GM18508 (cell line): Measurements from ENCODE around the gene HDAC3.

Experiments
- ATAC-seq: cut with Tn5 transposase; IDR thresholded peaks from one replicate; pipeline ENCODE4 v1.9.1; 2021; ENCODE audit warnings: moderate number of reproducible peaks; ENCODE audit not compliant: insufficient read depth, unreplicated experiment

HDAC3 gene

DNA sequence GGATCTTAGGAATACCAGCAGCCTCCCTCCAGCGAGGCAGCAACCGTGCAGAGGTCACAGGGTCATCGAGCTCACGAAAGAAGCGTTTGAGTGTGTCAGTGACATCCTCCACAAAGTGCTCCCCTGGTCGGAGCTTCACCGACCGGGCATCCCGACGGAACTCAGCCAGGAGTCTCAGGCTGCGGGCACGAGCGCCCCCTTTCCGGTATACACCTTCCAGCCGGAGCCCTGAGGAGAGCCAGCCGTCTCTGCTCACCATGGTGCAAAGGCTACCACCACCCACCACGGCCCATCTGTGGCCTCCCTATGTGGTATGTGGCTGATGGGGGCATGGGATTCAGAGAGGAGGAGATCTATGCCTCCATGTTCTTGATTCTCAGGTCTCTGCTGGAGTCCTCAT, 25.4 kb upstream of the HDAC3 start:
- ATAC-seq: no peak

- peak; percentile 58 for ATAC-seq
Measured at GRCh38 chr5:141657937-141658545, 21.4 kb upstream of the HDAC3 start.

DNA sequence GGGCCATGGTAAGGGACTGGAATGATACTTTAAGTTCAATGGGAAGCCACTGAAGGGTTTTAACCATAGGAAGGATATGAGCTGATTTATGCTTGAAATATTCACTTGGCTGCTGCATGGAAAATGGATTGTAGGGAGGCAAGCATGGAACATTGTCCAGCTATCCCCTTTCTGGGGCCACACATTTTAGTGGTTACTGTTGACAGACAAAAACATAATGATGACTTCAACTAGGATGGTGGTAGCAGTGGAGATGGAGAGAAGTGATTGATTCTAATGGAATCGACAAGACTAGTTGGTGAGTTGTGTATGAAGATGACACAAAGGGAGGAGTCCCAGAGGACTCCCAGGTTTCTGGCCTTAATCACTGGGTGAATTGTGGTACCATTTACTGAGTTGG, 20.8 kb upstream of the HDAC3 start:
- ATAC-seq: no peak

DNA sequence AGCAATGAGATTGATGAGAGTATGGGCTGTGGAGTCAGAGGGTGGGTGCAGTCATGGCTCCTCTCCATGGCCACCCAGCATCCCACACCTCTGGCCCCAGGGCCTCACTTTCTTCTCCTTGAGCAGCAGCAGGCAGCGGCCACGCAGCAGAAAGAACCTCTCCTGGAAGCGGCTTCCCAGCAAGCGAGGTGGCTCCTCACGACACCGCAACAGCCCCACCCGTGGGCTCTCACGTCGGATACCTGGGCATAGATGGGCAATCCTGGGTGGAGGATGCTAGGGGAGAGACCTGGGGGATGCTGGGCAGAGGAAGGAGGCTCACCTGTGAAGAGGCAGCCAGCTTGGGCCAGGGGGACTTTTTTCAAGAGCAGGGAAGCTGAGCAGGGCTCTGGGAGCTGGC, 19.7 kb upstream of the HDAC3 start:
- no peak for ATAC-seq

DNA sequence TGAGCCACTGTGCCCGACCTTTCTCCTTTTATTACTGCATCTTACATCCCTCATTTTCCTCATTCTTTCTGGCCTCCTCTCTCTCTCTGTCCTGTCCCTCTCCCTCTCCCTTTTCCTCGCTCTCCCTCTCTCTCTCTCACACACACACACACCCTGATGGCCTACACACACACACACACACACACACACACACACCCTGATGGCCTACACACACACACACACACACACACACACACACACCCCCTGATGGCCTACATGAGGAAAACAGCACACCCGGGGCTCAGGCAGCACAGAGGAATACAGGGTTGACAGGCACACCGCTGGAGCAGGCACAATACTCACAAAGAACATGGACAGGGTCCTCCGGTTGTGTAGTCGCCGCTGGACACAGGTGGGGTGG, 18.4 kb upstream of the HDAC3 start:
- ATAC-seq: no peak

DNA sequence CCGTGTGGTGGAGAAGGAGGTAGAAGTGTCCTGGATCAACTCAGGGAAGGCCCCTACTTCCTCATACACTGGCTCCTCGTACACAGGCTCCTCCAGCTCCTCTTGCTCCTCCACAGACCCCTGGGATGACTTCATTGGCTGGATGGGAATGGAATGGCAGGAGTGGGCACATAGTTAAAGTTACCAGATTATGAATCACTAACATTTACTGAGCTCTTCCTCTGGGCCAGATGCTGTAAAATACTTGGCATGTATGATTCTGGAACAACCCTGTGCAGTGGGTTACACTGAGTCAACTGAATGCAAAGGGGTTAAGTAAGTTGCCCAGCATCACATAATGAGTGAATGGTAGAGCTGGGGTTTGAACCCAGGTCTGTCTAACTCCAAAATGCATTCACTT, 17.6 kb upstream of the HDAC3 start:
- no peak for ATAC-seq

- no peak for ATAC-seq
Measured at GRCh38 chr5:141651728-141652105, 15.1 kb upstream of the HDAC3 start.

- peak; percentile 74 for ATAC-seq
Measured at GRCh38 chr5:141650851-141651727, 14.4 kb upstream of the HDAC3 start, which contains the start of gene FCHSD1. TSS of gene FCHSD1 (minus strand) at chr5:141651418. CDS start at chr5:141651368, 50 bp downstream.

DNA sequence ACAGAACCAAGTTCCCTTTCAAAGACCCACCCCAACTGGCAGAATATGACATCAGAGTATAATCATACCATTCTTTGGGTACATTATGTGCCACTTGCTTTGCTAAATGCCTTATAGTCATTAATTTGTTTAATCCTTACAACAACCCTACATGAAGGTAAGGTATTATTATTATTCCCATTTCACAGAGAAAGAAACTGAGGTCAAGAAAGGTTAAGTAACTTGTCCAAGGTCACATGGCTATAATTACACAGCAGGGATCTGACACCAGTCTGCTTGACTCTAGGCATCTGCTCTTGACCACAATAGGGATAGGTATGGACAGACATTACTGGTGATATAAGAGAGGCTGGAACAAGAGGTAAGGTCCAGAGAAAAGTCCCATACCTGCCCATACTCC, 13.3 kb upstream of the HDAC3 start:
- no peak for ATAC-seq

GRCh38 chr5:141649056-141649688, 12.5 kb upstream of the HDAC3 start:
- ATAC-seq: no peak

GRCh38 chr5:141647851-141648250, 11.2 kb upstream of the HDAC3 start:
- ATAC-seq: no peak

DNA sequence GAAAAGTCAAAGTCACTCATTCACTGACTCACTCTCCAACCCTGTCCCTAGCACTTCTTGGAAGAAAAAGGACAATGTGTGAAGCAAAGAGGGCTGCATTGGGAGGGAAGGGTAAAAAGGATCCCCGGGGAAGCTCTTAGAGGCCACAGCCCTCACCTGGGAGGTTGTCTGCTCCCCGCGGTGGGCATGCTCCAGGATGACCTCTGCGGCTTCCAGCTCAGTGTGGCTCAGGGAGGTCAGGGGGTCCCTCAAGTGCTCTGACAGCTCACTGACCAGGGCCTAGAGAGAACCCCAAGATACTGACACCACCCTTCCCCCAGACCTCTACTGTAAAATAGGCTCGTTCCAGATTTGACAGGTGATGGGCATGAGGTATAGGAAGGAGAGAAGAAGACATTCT, 10.6 kb upstream of the HDAC3 start:
- no peak for ATAC-seq

DNA sequence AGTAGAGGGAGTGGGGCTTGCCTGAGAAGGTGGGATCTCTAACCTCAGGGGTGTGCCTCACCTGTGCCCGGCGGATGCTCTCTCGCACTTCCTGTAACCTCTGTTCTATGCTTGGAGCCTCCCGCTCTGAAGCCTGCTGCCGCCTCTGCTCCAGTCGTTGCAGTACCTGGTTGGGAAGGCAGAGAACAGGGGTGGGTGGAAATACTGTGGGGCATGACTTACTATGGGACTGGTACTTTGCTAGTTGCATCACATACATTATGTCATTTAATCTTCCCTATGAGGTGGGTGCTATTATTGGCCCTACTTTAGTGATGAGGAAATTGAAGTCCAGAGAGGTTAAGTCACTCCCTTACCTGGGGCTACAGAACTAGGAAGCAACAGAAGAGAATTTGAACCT, 9.4 kb upstream of the HDAC3 start:
- no peak for ATAC-seq

DNA sequence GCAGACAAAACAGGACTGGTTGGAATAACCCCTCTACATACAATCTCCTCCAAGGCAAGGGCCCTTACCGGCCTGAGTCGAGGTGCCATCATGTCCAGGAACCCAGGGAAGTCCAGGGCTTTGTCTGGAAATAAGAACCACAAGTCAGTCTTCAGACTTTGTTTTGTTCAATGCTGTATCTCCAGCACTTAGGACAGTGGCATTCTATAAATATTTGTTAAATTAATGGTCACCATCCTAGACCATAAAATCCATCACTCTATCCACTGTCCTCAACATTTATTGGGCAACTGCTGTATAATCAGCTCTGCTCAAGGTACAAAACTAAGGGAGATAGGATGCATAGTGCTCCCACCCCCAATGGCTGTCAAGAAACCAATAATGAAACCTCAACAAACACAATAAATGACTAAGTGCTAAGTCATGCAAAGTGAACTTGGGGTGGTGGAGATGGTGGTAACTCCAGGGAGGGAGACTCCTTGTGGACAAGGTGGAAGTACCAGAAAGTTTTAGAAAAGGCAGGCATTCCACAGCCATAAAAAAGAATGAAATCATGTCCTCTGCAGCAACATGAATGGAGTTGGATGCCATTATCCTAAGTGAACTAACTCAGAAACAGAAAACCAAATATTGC, 5.1 kb upstream of the HDAC3 start:
- ATAC-seq: peak; percentile 51

DNA sequence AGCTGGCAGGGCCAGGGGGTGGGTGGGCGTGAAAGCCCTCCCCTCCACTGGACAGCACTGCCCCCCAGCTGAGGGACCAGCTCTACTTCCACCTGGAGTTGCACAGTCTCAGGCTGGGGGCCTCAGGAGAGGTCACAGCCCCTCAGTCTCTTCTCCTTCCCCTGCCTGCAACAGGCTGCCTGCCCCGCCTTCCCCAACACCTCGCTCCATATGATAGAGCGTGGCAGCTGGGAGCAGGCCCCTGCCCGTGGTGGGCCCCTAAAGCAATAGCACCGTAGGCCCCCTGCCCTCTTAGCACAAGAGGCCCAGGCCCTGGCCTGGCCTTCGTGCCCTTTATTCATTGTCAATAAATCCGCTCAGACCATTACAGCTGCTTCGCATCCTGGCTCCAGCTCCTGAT, 4.0 kb upstream of the HDAC3 start:
- ATAC-seq: no peak

- no peak for ATAC-seq
Measured at GRCh38 chr5:141640051-141640415, 3.4 kb upstream of the HDAC3 start.

DNA sequence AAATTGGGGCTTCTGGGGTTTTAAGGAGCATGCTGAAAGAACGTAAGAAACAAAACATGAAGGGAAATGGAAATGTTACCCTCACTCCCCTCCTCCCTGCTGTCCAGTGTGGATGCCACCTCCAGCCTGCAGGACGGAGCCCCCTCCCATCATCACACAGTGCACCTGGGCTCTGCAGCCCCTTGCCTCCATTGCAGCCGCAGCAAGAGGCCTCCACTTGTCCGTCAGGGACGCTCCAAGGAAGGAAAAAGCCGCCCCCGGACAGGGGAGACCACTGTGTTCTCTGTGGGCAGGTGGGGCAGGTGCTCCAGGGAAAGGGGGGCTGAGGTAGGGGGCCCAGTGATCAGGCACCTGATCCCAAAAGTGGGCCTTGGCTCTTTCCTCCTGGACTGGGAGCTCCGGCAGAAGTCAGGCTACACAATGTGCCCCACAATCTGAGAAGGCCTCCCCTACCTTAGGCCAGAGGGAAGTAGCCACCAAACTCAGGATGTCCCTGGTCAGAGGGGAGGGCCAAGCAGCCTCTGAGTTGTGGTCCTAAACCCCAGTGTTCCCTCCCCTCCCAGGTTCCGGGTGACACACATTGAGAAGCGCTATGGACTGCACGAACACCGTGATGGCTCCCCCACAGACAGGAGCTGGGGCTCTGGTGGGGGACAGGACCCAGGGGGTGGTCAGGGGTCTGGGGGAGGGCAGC, 2.9 kb upstream of the HDAC3 start:
- ATAC-seq: no peak

DNA sequence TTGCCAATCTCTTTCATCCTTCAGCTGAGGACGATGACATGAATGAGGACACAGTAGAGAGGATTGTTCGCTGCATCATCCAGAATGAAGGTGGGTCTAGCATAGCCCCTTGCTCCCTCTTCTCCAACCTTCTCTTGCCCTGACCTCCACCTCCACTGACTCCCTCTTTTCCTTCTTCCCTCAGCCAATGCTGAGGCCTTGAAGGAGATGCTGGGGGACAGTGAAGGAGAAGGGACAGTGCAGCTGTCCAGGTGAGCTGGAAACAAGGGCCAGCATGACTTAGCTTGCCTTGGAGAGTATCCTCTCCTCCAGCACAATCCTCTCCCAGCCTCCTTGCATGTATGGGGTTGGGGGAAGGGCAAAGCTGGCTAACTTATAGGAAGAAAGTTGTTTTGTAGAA, 2.1 kb upstream of the HDAC3 start:
- ATAC-seq: no peak

DNA sequence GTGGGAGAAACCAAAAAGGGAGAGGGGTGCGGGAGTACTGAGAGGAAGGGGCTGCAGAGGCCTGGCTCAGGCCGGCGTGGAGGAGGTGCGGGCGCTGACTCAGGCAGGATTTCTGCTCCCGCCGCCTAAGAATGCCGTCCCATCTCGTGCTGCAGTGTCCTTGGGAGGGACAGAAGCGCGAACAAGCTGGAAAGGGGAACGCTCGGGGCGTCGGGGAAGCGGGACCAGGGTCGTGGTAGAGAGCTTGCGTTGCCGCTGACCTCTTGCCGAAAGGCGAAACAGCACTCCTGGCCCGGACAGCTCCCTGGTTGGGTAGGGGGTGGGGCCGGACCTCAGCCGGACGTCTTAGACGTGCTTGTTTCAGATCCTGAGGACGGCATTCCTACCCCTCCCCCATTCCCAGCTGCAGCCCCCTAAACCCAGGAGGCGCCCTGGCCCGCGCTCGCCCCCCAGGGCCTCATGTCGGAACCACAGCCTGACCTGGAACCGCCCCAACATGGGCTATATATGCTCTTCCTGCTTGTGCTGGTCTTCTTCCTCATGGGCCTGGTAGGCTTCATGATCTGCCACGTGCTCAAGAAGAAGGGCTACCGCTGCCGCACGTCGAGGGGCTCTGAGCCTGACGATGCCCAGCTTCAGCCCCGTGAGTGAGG, 1.2 kb upstream of the HDAC3 start:
- ATAC-seq: peak; percentile 28
